GM12878 (cell line): ENCODE data around the gene IGLL5. TPM values are rescaled to one million over a fixed set of nuclear protein-coding genes. Genes with fewer than 3 reads are reported as not detected.

Source experiments
- ATAC-seq: fragments of 200-7000 bp; cut with Tn5 transposase; 3 replicates; pipeline ENCODE4 v1.9.1; 2020; ENCODE audit warnings: mild to moderate bottlenecking, moderate library complexity
- BruUV-seq: library from RNA; stranded (reverse); fragments of 400-500 nt; replicated peaks from 2 replicates; lab custom pipeline; 2021; lab: Mats Ljungman, UMichigan
- CTCF ChIA-PET: fragments of 300-600 bp; sonication (Branson Sonifier 250); formaldehyde crosslinking; extraction: SDS; loops from one replicate; lab custom pipeline; 2021; ENCODE audit warnings: inconsistent platforms; lab: Yijun Ruan, JAX
- POLR2A ChIA-PET: fragments of 350-600 bp; formaldehyde crosslinking; extraction: SDS; loops from one replicate; lab custom pipeline; 2021; ENCODE audit warnings: inconsistent platforms; lab: Charles Lee
- RAD21 ChIA-PET: fragments of 300-600 bp; sonication (Branson Sonifier 250); formaldehyde crosslinking; loops from one replicate; lab custom pipeline; 2023; ENCODE audit warnings: antibody characterized with exemption; ENCODE audit not compliant: unreplicated experiment; lab: Charles Lee
- SMC1A ChIA-PET: fragments of 300-600 bp; sonication (Branson Sonifier 250); formaldehyde crosslinking; loops from one replicate; lab custom pipeline; 2023; ENCODE audit not compliant: unreplicated experiment, uncharacterized antibody; lab: Charles Lee
- DNase-seq: peaks from one replicate; pipeline ENCODE4 v3.0.0-alpha.2; 2011; ENCODE audit warnings: low read depth, low spot score
- FAIRE-seq: peaks from 3 replicates; lab custom pipeline; 2011; peaks lifted over from hg19 to GRCh38; lab: Jason Lieb, UNC
- H2AFZ ChIP-seq: 2 replicates; pipeline ENCODE4 v1.6.0; 2011; ENCODE audit warnings: low read depth, low read length, control low read depth; ENCODE audit not compliant: control insufficient read depth
- H3K27ac ChIP-seq: 2 replicates; pipeline ENCODE4 v1.5.1; 2011; ENCODE audit warnings: control low read depth; ENCODE audit not compliant: control insufficient read depth, insufficient read depth
- H3K27me3 ChIP-seq, 2 experiments: replicated peaks in 1 of 2; 2 replicates each; pipeline versions ENCODE4 v1.6.0 to v1.6.1; 2011; ENCODE audit warnings: low read length in 1 of 2; ENCODE audit not compliant: control insufficient read depth in 2 of 2, insufficient read depth in 2 of 2
- H3K36me3 ChIP-seq, 2 experiments: 2 replicates each; pipeline ENCODE4 v1.5.1; 2011; ENCODE audit warnings: low read length in 1 of 2; ENCODE audit not compliant: control insufficient read depth in 2 of 2, insufficient read depth in 2 of 2
- H3K4me1 ChIP-seq: 2 replicates; pipeline ENCODE4 v1.6.1; 2011; ENCODE audit warnings: mild to moderate bottlenecking, low read length, moderate library complexity, mixed read lengths; ENCODE audit not compliant: control insufficient read depth, insufficient read depth
- H3K4me2 ChIP-seq: 2 replicates; pipeline ENCODE4 v1.6.0; 2011; ENCODE audit warnings: control low read depth; ENCODE audit not compliant: control insufficient read depth, insufficient read depth
- H3K4me3 ChIP-seq: fragments of 200-600 bp; sonication (generic); 2 replicates; pipeline ENCODE4 v1.5.1; 2016
- H3K79me2 ChIP-seq: 2 replicates; pipeline ENCODE4 v1.6.0; 2011; ENCODE audit warnings: low read length; ENCODE audit not compliant: control insufficient read depth, insufficient read depth
- H3K9ac ChIP-seq: 2 replicates; pipeline ENCODE4 v1.8.0; 2011; ENCODE audit warnings: low read length, control low read depth, mixed read lengths; ENCODE audit not compliant: control insufficient read depth, insufficient read depth
- H3K9me3 ChIP-seq: replicated peaks from 3 replicates; pipeline ENCODE4 v1.5.1; 2011; ENCODE audit warnings: mild to moderate bottlenecking, low read length; ENCODE audit not compliant: control insufficient read depth, insufficient read depth
- H4K20me1 ChIP-seq: 2 replicates; pipeline ENCODE4 v1.6.0; 2011; ENCODE audit not compliant: control insufficient read depth, insufficient read depth
- CREB1 ChIP-seq: IDR thresholded peaks from 2 replicates; pipeline ENCODE4 v1.6.1; 2012; ENCODE audit warnings: low read depth, mild to moderate bottlenecking, inconsistent platforms
- E2F8 ChIP-seq: fragments of 450-650 bp; IDR thresholded peaks from 2 replicates; pipeline ENCODE4 v1.6.1; 2018; ENCODE audit warnings: mild to moderate bottlenecking, low read depth, moderate library complexity; ENCODE audit not compliant: partially characterized antibody
- HDAC2 ChIP-seq: fragments of 200-600 bp; sonication (generic); IDR thresholded peaks from 2 replicates; pipeline ENCODE4 v1.6.1; 2017
- MYB ChIP-seq: fragments of 150-350 bp; IDR thresholded peaks from 2 replicates; pipeline ENCODE4 v1.6.1; 2014; ENCODE audit warnings: mild to moderate bottlenecking, low read depth, low read length, borderline replicate concordance
- MYC ChIP-seq: IDR thresholded peaks from 2 replicates; pipeline ENCODE4 v1.6.1; 2011; ENCODE audit warnings: mild to moderate bottlenecking, low read length, moderate library complexity, inconsistent platforms; ENCODE audit not compliant: insufficient read depth, insufficient replicate concordance, insufficient read length, severe bottlenecking
- POLR2AphosphoS2 ChIP-seq: IDR thresholded peaks from 2 replicates; pipeline ENCODE4 v1.6.1; 2011; ENCODE audit warnings: low read depth, mild to moderate bottlenecking, low read length, improper control_type of control experiment, moderate library complexity
- RCOR1 ChIP-seq: conservative IDR thresholded peaks from 2 replicates; pipeline ENCODE4 v1.6.1; 2012; ENCODE audit warnings: low read depth, low read length, improper control_type of control experiment
- RELA ChIP-seq: fragments of 450-650 bp; IDR thresholded peaks from 2 replicates; pipeline ENCODE4 v1.8.0; 2014; ENCODE audit warnings: borderline replicate concordance; ENCODE audit not compliant: partially characterized antibody
- SREBF2 ChIP-seq: IDR thresholded peaks from 2 replicates; pipeline ENCODE4 v1.6.1; 2012; ENCODE audit warnings: mild to moderate bottlenecking, low read length
- TARDBP ChIP-seq: IDR thresholded peaks from 2 replicates; pipeline ENCODE4 v1.6.1; 2016; ENCODE audit warnings: borderline replicate concordance
- WGBS: methylation state at CpG from one replicate; pipeline ENCODE4 v1.1.6; 2016; ENCODE audit warnings: low lambda C conversion rate; ENCODE audit not compliant: insufficient replicate concordance, insufficient coverage; ENCODE audit errors: missing lambda C conversion rate; 5-methylcytosine and 5-hydroxymethylcytosine counted together
- in situ Hi-C: fragments of 300-500 bp; cut with MboI; formaldehyde crosslinking; loops from 9 replicates; pipeline ENCODE4 v1.14.3; 2018; ENCODE audit warnings: mixed read lengths
- intact Hi-C: fragments of 100-400 bp; cut with micrococcal nuclease; formaldehyde crosslinking; loops from one replicate; pipeline ENCODE4 v1.14.2; 2022; ENCODE audit not compliant: unreplicated experiment
- polyA plus RNA-seq, 11 experiments: library from polyadenylated mRNA; depleted of rRNA in 4 of 11; unstranded in 6 of 11; stranded (reverse) in 5 of 11; fragments of >200 nt; fragmentation: Nextera tagmentation in 4 of 11; fragmentation: Illumina TruSeq in 1 of 11; extraction: Ambion mirVana in 4 of 11; extraction: Trizol in 1 of 11; gene quantifications; 1 replicate in 1 of 11; 2 replicates in 10 of 11; pipeline versions ENCODE4 v1.2.1 to v1.2.3, GENCODE V29; 2011 to 2016; ENCODE audit warnings: inconsistent platforms in 2 of 11, missing spikeins in 2 of 11, low read depth in 1 of 11
- total RNA-seq, 4 experiments: library from RNA; depleted of rRNA in 3 of 4; stranded (reverse); fragments of >200 nt in 3 of 4; fragmentation: Illumina TruSeq in 1 of 4; extraction: Trizol in 1 of 4; gene quantifications; 2 replicates each; pipeline versions ENCODE4 v1.2.1 to v1.2.3, GENCODE V29; 2013 to 2021
- TF ChIP-seq, protein P1 (sequence below): fragments of 450-650 bp; conservative IDR thresholded peaks from 2 replicates; pipeline ENCODE4 v1.6.1; 2017; ENCODE audit warnings: mild to moderate bottlenecking, moderate library complexity

The IGLL5 gene
- total and polyA plus RNA-seq, 10 of the 15 experiments (the other 5 are each of a cell fraction or from before 2014, with no cell fraction given), result not detected

GRCh38 chr22:22867996-22868715, 19.5 kb upstream of the IGLL5 start:
- in situ Hi-C loops (no loop called here), intact Hi-C loops (no loop called here)
- DNase-seq (no peak), FAIRE-seq (no peak), ATAC-seq (no peak)
- H3K9ac ChIP-seq, result no peak overlapping the region
- SMC1A ChIA-PET, result no interaction called here
- H3K4me1 ChIP-seq, result no peaks in the 10 kb centered on the region
- no TSS peak for BruUV-seq
- no peaks in the 10 kb centered on the region for H3K79me2 ChIP-seq
- no peaks in the 10 kb centered on the region for H3K9me3 ChIP-seq
- CTCF ChIA-PET, result no interaction called here
- H3K36me3 ChIP-seq, result no peaks in the 10 kb centered on the region
- H3K4me3 ChIP-seq, result no peak overlapping the region
- WGBS, result 85% methylated on average over 5 of the region's 6 CpGs
- H3K27ac ChIP-seq, result no peak overlapping the region
- TF ChIP-seq HDAC2, result no peak
- H2AFZ ChIP-seq, result no peak overlapping the region
- no peaks in the 10 kb centered on the region for H3K27me3 ChIP-seq
- no peak overlapping the region for H3K4me2 ChIP-seq
- RAD21 ChIA-PET, result no interaction called here
- no peaks in the 10 kb centered on the region for H4K20me1 ChIP-seq
- POLR2A ChIA-PET, result no interaction called here

- H3K79me2 ChIP-seq, result no peaks in the 10 kb centered on the region
- no peak overlapping the region for H2AFZ ChIP-seq
- ChIA-PET SMC1A (no interaction called here), POLR2A (no interaction called here), CTCF (no interaction called here), RAD21 (no interaction called here)
- H3K4me1 ChIP-seq, result no peaks in the 10 kb centered on the region
- H3K9ac ChIP-seq, result no peak overlapping the region
- FAIRE-seq (no peak), DNase-seq (no peak), ATAC-seq (no peak)
- H4K20me1 ChIP-seq, result no peaks in the 10 kb centered on the region
- BruUV-seq, result no TSS peak
- H3K4me2 ChIP-seq, result no peak overlapping the region
- WGBS, result 48% methylated on average over 6 of the region's 8 CpGs
- no peaks in the 10 kb centered on the region for H3K36me3 ChIP-seq
- in situ Hi-C loops, result no loop called here
- H3K4me3 ChIP-seq, result no peak overlapping the region
- H3K9me3 ChIP-seq, result no peaks in the 10 kb centered on the region
- H3K27me3 ChIP-seq, result no peaks in the 10 kb centered on the region
- intact Hi-C loops, result no loop called here
- no peak overlapping the region for H3K27ac ChIP-seq
- TF ChIP-seq, protein P1, sequence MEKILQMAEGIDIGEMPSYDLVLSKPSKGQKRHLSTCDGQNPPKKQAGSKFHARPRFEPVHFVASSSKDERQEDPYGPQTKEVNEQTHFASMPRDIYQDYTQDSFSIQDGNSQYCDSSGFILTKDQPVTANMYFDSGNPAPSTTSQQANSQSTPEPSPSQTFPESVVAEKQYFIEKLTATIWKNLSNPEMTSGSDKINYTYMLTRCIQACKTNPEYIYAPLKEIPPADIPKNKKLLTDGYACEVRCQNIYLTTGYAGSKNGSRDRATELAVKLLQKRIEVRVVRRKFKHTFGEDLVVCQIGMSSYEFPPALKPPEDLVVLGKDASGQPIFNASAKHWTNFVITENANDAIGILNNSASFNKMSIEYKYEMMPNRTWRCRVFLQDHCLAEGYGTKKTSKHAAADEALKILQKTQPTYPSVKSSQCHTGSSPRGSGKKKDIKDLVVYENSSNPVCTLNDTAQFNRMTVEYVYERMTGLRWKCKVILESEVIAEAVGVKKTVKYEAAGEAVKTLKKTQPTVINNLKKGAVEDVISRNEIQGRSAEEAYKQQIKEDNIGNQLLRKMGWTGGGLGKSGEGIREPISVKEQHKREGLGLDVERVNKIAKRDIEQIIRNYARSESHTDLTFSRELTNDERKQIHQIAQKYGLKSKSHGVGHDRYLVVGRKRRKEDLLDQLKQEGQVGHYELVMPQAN, result no peak
- no peak for TF ChIP-seq SREBF2
- TF ChIP-seq RELA, result no peak
- TF ChIP-seq TARDBP, result no peak
- no peak for TF ChIP-seq MYB
- no peak for TF ChIP-seq MYC
- no peak for TF ChIP-seq E2F8
- TF ChIP-seq POLR2AphosphoS2, result no peak
- TF ChIP-seq CREB1, result no peak
- TF ChIP-seq RCOR1, result no peak
Measured at GRCh38 chr22:22870577-22871404, 16.8 kb upstream of the IGLL5 start.
